ENCODE data around the gene TNPO2.

The TNPO2 gene

GRCh38 chr19:12665281-12665573 is 58.5 kb downstream of the TNPO2 start:
- DNase-seq (peak; percentile 33 to 71), ATAC-seq (peak; percentile 56)
- Mint-ChIP-seq H3K4me1 (peaks cover 66% of the 10 kb centered on the region), H3K27me3 (no peaks in the 10 kb centered on the region), H3K9me3 (no peaks in the 10 kb centered on the region), H3K4me3 (peak overlapping the region; percentile 91 to 96), H3K27ac (peak overlapping the region; percentile 61 to 96)

- H3K27me3 Mint-ChIP-seq: no peaks in the 10 kb centered on the region
- H3K9me3 Mint-ChIP-seq: no peaks in the 10 kb centered on the region
- no peak for DNase-seq
These were observed 59.1 kb downstream of the TNPO2 start for GRCh38 chr19:12664406-12665280.

GRCh38 chr19:12660980-12661379 is 62.8 kb downstream of the TNPO2 start:
- no peak overlapping the region for H3K4me3 Mint-ChIP-seq
- H3K9me3 Mint-ChIP-seq: no peaks in the 10 kb centered on the region
- no peak for ATAC-seq
- no peak for DNase-seq
- peaks cover 36% of the 10 kb centered on the region for H3K4me1 Mint-ChIP-seq
- no peak overlapping the region for H3K27ac Mint-ChIP-seq
- H3K27me3 Mint-ChIP-seq: no peaks in the 10 kb centered on the region

More at GRCh38 chr19:12664406-12665280, 59.1 kb downstream of the TNPO2 start:
- Mint-ChIP-seq H3K4me1 (peaks cover 62% of the 10 kb centered on the region), H3K4me3 (peak overlapping the region; percentile 91 to 96), H3K27ac (peak overlapping the region; percentile 46 to 74)
- ATAC-seq: no peak

- H3K4me3 Mint-ChIP-seq: no peak overlapping the region
- H3K9me3 Mint-ChIP-seq: no peaks in the 10 kb centered on the region
- no peak for DNase-seq
- no peak overlapping the region for H3K27ac Mint-ChIP-seq
- H3K4me1 Mint-ChIP-seq: peaks cover 6% of the 10 kb centered on the region
- no peaks in the 10 kb centered on the region for H3K27me3 Mint-ChIP-seq
- no peak for ATAC-seq
These were observed 65.8 kb downstream of the TNPO2 start for GRCh38 chr19:12657966-12658365.

GRCh38 chr19:12656899-12657571 is 66.7 kb downstream of the TNPO2 start:
- no peak overlapping the region for H3K4me3 Mint-ChIP-seq
- H3K4me1 Mint-ChIP-seq: peaks cover 6% of the 10 kb centered on the region
- DNase-seq: no peak
- H3K9me3 Mint-ChIP-seq: no peaks in the 10 kb centered on the region
- H3K27me3 Mint-ChIP-seq: no peaks in the 10 kb centered on the region
- peak; percentile 42 for ATAC-seq
- H3K27ac Mint-ChIP-seq: peak overlapping the region in 1 of 2 donors; percentile 48

- peaks cover 6% of the 10 kb centered on the region for H3K4me1 Mint-ChIP-seq
- H3K9me3 Mint-ChIP-seq: no peaks in the 10 kb centered on the region
- no peaks in the 10 kb centered on the region for H3K27me3 Mint-ChIP-seq
- no peak for ATAC-seq
- DNase-seq: no peak
- H3K27ac Mint-ChIP-seq: peak overlapping the region in 1 of 2 donors; percentile 51
- no peak overlapping the region for H3K4me3 Mint-ChIP-seq
These were observed 68.2 kb downstream of the TNPO2 start for GRCh38 chr19:12655546-12655945.

GRCh38 chr19:12652219-12652618 is 71.5 kb downstream of the TNPO2 start:
- no peak overlapping the region for H3K27ac Mint-ChIP-seq

GRCh38 chr19:12649941-12650340 is 73.8 kb downstream of the TNPO2 start:
- H3K9me3 Mint-ChIP-seq: no peaks in the 10 kb centered on the region
- ATAC-seq (no peak), DNase-seq (no peak)
- H3K4me1 Mint-ChIP-seq: peaks cover 23% of the 10 kb centered on the region
- H3K4me3 Mint-ChIP-seq: no peak overlapping the region
- H3K27me3 Mint-ChIP-seq: no peaks in the 10 kb centered on the region
- H3K27ac Mint-ChIP-seq: no peak overlapping the region

More at GRCh38 chr19:12652219-12652618, 71.5 kb downstream of the TNPO2 start:
- H3K9me3 Mint-ChIP-seq: no peaks in the 10 kb centered on the region
- H3K27me3 Mint-ChIP-seq: no peaks in the 10 kb centered on the region
- peaks cover 20% of the 10 kb centered on the region for H3K4me1 Mint-ChIP-seq
- no peak overlapping the region for H3K4me3 Mint-ChIP-seq
- DNase-seq: no peak
- no peak for ATAC-seq
